Coronary artery (tissue), 2 donors: ENCODE results near the gene ZNF618.
A peak's percentile ranks its signal among the peaks of the same experiment; 100 is the strongest.
"Not testable (repeated sequence)": the region's sequence is repeated elsewhere in the genome, so short reads cannot be mapped to it uniquely, and the experiment has no call there.

Experiments
- DNase-seq: peaks from one replicate; pipeline ENCODE4 v3.0.0-alpha.2; 2017; ENCODE audit warnings: low spot score
- H3K27ac ChIP-seq, 2 donors: fragments of 200-600 bp; sonication (generic); one replicate each; pipeline ENCODE4 v1.5.1; 2016 to 2019
- H3K4me3 ChIP-seq: fragments of 200-600 bp; sonication (generic); 2 replicates; pipeline ENCODE4 v1.5.1; 2016; ENCODE audit warnings: mild to moderate bottlenecking, moderate library complexity
- CTCF ChIP-seq: fragments of 200-600 bp; sonication (generic); IDR thresholded peaks from one replicate; pipeline ENCODE4 v1.5.1; 2019; ENCODE audit warnings: antibody characterized with exemption

Gene ZNF618

GRCh38 chr9:114082017-114082762 lies 206.1 kb downstream of the ZNF618 start:
- DNase-seq: peak; percentile 87
- Histone ChIP-seq H3K4me3 (no peak overlapping the region), H3K27ac (no peak overlapping the region)
- peak; percentile 86 for TF ChIP-seq CTCF

DNA sequence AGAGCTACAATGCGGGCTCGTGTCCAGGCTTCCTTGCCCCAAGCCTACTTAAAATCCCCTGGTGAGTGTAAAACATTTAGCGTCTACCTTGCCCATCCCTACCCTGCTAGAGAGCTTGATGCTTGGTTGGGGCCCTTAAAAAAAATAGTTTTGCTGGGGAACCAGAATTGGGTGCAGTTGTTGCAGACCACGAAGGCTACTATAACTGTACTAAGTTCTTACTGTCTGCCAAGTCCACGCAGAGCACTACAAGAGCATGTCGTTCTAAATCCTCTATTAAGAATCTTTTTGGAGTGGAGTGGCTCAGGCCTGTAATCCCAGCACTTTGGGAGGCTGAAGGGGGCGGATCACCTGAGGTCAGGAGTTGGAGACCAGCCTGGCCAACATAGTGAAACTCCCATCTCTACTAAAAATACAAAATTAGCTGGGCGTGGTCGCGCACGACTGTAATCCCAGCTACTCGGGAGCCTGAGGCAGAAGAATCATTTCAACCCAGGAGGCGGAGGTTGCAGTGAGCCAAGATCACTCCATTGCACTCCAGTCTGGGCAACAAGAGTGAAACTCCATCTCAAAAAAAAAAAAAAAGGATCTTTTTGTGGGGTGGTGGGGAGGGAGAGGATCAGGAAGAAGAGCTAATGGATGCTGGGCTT lies 206.8 kb downstream of the ZNF618 start:
- H3K27ac ChIP-seq, H3K4me3 ChIP-seq, DNase-seq: not testable (repeated sequence)

GRCh38 chr9:114083666-114084065 lies 207.6 kb downstream of the ZNF618 start:
- TF ChIP-seq CTCF: no peak
- no peak for DNase-seq
- no peak overlapping the region for H3K4me3 ChIP-seq
- no peak overlapping the region for H3K27ac ChIP-seq

GRCh38 chr9:114084282-114085073 lies 208.4 kb downstream of the ZNF618 start:
- no peak for DNase-seq
- no peak for TF ChIP-seq CTCF

DNA sequence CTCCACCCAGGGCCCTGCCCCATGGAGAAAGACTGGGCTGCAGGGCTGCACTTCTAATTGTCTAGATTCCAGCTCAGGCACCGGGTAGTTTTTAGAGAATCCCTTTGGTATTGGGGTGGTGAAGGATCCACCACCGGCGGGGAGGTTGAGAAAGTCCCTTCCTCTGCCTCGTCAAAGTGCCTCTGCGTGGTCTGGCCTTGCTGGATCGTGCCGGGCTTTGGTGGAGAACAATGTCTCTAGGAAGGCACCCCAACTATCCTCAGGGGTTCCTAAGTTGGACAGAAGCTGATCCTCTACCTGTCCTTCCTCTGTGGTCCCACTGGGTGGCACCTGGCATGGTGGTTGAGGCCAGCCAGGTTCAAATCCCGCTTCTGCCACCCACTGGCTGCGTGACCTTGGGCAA lies 209.3 kb downstream of the ZNF618 start:
- H3K4me3 ChIP-seq: no peak overlapping the region
- no peak for TF ChIP-seq CTCF
- DNase-seq: peak; percentile 68
- no peak overlapping the region for H3K27ac ChIP-seq

More at GRCh38 chr9:114084282-114085073, 208.4 kb downstream of the ZNF618 start:
- H3K4me3 ChIP-seq: no peak overlapping the region
- no peak overlapping the region for H3K27ac ChIP-seq

GRCh38 chr9:114086009-114086408 lies 209.9 kb downstream of the ZNF618 start:
- Histone ChIP-seq H3K4me3 (no peak overlapping the region), H3K27ac (no peak overlapping the region)
- no peak for DNase-seq
- no peak for TF ChIP-seq CTCF

- no peak for DNase-seq
- H3K27ac ChIP-seq: no peak overlapping the region
- H3K4me3 ChIP-seq: no peak overlapping the region
- TF ChIP-seq CTCF: no peak
Observed at GRCh38 chr9:114086607-114087006, 210.5 kb downstream of the ZNF618 start.
